Glomerular visceral epithelial cell (primary cell): ENCODE measurements around the gene ARIH1.
"Not testable (repeated sequence)": the region's sequence is repeated elsewhere in the genome, so short reads cannot be mapped to it uniquely, and the experiment has no call there.

ENCODE experiments used
- DNase-seq: peaks from one replicate; pipeline ENCODE4 v3.0.0-alpha.2; 2016; ENCODE audit errors: extremely low spot score

The ARIH1 gene

GRCh38 chr15:72604794-72605193 lies 130.7 kb downstream of the ARIH1 start:
- no peak for DNase-seq

GRCh38 chr15:72608084-72608483 lies 134.0 kb downstream of the ARIH1 start:
- DNase-seq: not testable (repeated sequence)

- no peak for DNase-seq
These were observed 135.7 kb downstream of the ARIH1 start for GRCh38 chr15:72609862-72610261.

GRCh38 chr15:72612324-72612723 lies 138.2 kb downstream of the ARIH1 start:
- not testable (repeated sequence) for DNase-seq

- no peak for DNase-seq
These were observed 140.8 kb downstream of the ARIH1 start for GRCh38 chr15:72614810-72615532.

GRCh38 chr15:72615533-72616233 lies 141.6 kb downstream of the ARIH1 start:
- DNase-seq: not testable (repeated sequence)

GRCh38 chr15:72616491-72617210 lies 142.5 kb downstream of the ARIH1 start:
- no peak for DNase-seq

- DNase-seq: not testable (repeated sequence)
These were observed 149.7 kb downstream of the ARIH1 start for GRCh38 chr15:72623854-72624253.

GRCh38 chr15:72626153-72626552 lies 152.0 kb downstream of the ARIH1 start:
- DNase-seq: not testable (repeated sequence)

GRCh38 chr15:72628249-72629067 lies 154.3 kb downstream of the ARIH1 start:
- DNase-seq: not testable (repeated sequence)

GRCh38 chr15:72629068-72629570 lies 155.0 kb downstream of the ARIH1 start:
- DNase-seq: not testable (repeated sequence)

- DNase-seq: peak; percentile 77
These were observed 162.6 kb downstream of the ARIH1 start for GRCh38 chr15:72636519-72637282.

- not testable (repeated sequence) for DNase-seq
These were observed 165.8 kb downstream of the ARIH1 start for GRCh38 chr15:72639759-72640483.

- DNase-seq: not testable (repeated sequence)
These were observed 168.1 kb downstream of the ARIH1 start for GRCh38 chr15:72642271-72642670.

- DNase-seq: not testable (repeated sequence)
These were observed 174.6 kb downstream of the ARIH1 start for GRCh38 chr15:72648631-72649253.
